Measurements from ENCODE around the gene SLC24A3. TPM values are rescaled to one million over a fixed set of nuclear protein-coding genes. Genes with fewer than 3 reads are reported as not detected.

SLC24A3 gene
- total and polyA plus RNA-seq, 2 of the 13 experiments (the other 11 are each of a cell fraction or from before 2014, with no cell fraction given): not detected

DNA sequence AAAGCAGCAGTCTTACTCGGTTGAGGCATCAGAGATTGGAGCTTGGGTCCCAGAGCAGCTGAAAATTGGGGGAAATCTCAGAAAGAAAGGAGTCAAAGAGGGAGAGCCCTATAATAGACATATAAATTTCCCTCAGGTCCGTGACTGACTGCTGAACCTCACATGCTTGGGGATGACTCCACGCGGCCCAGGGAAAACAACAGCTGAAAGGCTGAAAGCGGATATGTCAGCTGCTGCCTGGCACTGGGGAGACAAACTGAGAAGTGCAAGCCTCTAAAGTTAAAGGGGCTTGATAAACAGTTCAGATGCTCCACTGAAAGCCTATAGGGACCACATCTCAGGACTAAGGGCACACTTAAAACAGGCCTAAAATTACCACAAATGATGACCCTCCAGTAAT is 289.7 kb downstream of the SLC24A3 start:
- WGBS (ENCODE audit: low lambda C conversion rate): 19% methylated on average over 5 of the region's 5 CpGs
- ATAC-seq (no peak), FAIRE-seq (no peak), DNase-seq (ENCODE audit: low spot score) (no peak)
- Histone ChIP-seq H3K9ac (ENCODE audit: insufficient read depth, low read depth, low read length) (no peak overlapping the region), H3K4me2 (ENCODE audit: low read depth, low read length) (no peak overlapping the region), H3K79me2 (ENCODE audit: insufficient read depth, low read length) (no peaks in the 10 kb centered on the region), H3K4me1 (ENCODE audit: insufficient read depth, low read length) (no peaks in the 10 kb centered on the region), H3K4me3 (replicated peaks in 1 of 3; ENCODE audit: insufficient read depth in 1 of 3, low read depth in 2 of 3, low read length in 3 of 3) (no peak overlapping the region), H3K9me3 (ENCODE audit: low read length) (no peaks in the 10 kb centered on the region), H4K20me1 (ENCODE audit: insufficient read depth, low read length) (no peaks in the 10 kb centered on the region), H3K27me3 (ENCODE audit: control insufficient read depth in 1 of 2, insufficient read depth in 2 of 2, low read length in 2 of 2) (no peaks in the 10 kb centered on the region), H3K27ac (ENCODE audit: extremely low read length, insufficient read depth, low read length) (no peak overlapping the region), H3K36me3 (replicated peaks in 1 of 2; ENCODE audit: control insufficient read depth in 1 of 2, insufficient read depth in 2 of 2, low read length in 2 of 2) (no peaks in the 10 kb centered on the region), H2AFZ (ENCODE audit: low read length) (no peak overlapping the region)
- intact Hi-C loops (cut with micrococcal nuclease; ENCODE audit: unreplicated experiment): no loop called here
- in situ Hi-C loops (cut with HindIII; ENCODE audit: extremely low pct_ligation_motif_present, low pct_unique_long_range_greater_than_20kb): no loop called here
- no peak for TF ChIP-seq MIER3 (CRISPR knock-in tag; IDR thresholded peaks at IDR 0.05; ENCODE audit: borderline replicate concordance)
- POLR2A ChIA-PET: no interaction called here
- CTCF ChIA-PET (ENCODE audit: low intra/inter-chr PET ratio, low total read pairs): no interaction called here
- no TSS peak for BruUV-seq (replicated peaks)

GRCh38 chr20:19504251-19504650 is 291.8 kb downstream of the SLC24A3 start:
- BruUV-seq (replicated peaks): no TSS peak
- TF ChIP-seq, protein P1, sequence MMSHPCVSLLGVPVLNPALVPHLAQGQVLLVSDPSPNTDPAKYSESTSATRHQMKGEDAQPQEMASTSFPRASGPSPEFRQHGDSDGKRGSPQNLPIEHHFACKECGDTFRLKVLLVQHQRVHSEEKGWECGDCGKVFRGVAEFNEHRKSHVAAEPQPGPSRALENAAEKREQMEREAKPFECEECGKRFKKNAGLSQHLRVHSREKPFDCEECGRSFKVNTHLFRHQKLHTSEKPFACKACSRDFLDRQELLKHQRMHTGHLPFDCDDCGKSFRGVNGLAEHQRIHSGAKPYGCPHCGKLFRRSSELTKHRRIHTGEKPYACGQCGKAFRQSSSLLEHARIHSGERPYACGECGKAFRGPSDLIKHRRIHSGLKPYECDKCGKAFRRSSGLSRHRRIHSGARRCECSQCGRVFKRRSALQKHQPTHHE (CRISPR knock-in tag; IDR thresholded peaks at IDR 0.05; ENCODE audit: borderline replicate concordance): no peak
- TF ChIP-seq ZNF280B (CRISPR knock-in tag; IDR thresholded peaks at IDR 0.05; ENCODE audit: borderline replicate concordance) (no peak), ZNF367 (CRISPR knock-in tag; IDR thresholded peaks at IDR 0.05; ENCODE audit: borderline replicate concordance) (no peak), ZNF451 (CRISPR knock-in tag; IDR thresholded peaks at IDR 0.05) (no peak), ZNF747 (CRISPR knock-in tag; IDR thresholded peaks at IDR 0.05; ENCODE audit: borderline replicate concordance) (no peak), TCF7L2 (IDR thresholded peaks at IDR 0.05; ENCODE audit: low read depth, low read length) (no peak), MAFF (IDR thresholded peaks at IDR 0.05; ENCODE audit: low read depth, low read length) (no peak), NR2F1 (CRISPR knock-in tag; IDR thresholded peaks at IDR 0.05) (no peak), SALL1 (CRISPR knock-in tag; IDR thresholded peaks at IDR 0.05) (no peak)
- TF ChIP-seq, protein P2, sequence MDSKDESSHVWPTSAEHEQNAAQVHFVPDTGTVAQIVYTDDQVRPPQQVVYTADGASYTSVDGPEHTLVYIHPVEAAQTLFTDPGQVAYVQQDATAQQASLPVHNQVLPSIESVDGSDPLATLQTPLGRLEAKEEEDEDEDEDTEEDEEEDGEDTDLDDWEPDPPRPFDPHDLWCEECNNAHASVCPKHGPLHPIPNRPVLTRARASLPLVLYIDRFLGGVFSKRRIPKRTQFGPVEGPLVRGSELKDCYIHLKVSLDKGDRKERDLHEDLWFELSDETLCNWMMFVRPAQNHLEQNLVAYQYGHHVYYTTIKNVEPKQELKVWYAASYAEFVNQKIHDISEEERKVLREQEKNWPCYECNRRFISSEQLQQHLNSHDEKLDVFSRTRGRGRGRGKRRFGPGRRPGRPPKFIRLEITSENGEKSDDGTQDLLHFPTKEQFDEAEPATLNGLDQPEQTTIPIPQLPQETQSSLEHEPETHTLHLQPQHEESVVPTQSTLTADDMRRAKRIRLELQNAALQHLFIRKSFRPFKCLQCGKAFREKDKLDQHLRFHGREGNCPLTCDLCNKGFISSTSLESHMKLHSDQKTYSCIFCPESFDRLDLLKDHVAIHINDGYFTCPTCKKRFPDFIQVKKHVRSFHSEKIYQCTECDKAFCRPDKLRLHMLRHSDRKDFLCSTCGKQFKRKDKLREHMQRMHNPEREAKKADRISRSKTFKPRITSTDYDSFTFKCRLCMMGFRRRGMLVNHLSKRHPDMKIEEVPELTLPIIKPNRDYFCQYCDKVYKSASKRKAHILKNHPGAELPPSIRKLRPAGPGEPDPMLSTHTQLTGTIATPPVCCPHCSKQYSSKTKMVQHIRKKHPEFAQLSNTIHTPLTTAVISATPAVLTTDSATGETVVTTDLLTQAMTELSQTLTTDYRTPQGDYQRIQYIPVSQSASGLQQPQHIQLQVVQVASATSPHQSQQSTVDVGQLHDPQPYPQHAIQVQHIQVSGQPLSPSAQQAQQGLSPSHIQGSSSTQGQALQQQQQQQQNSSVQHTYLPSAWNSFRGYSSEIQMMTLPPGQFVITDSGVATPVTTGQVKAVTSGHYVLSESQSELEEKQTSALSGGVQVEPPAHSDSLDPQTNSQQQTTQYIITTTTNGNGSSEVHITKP (CRISPR knock-in tag; IDR thresholded peaks at IDR 0.05; ENCODE audit: low read depth): no peak
- TF ChIP-seq, protein P3, sequence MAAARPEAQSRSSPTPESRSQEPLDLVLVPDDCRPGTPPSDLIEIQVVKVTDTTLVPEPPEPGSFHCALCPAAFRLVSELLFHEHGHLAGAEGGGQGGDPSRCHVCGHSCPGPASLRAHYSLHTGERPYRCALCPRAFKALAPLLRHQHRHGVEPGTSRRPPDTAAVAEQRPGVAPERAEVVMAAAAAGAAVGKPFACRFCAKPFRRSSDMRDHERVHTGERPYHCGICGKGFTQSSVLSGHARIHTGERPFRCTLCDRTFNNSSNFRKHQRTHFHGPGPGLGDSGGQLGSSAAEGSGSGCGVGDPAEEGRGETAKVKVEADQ (CRISPR knock-in tag; IDR thresholded peaks at IDR 0.05; ENCODE audit: borderline replicate concordance): no peak

More at GRCh38 chr20:19504251-19504650, 291.8 kb downstream of the SLC24A3 start:
- no peaks in the 10 kb centered on the region for H4K20me1 ChIP-seq (ENCODE audit: insufficient read depth, low read length)
- FAIRE-seq: no peak
- intact Hi-C loops (cut with micrococcal nuclease; ENCODE audit: unreplicated experiment) (no loop called here), in situ Hi-C loops (cut with HindIII; ENCODE audit: extremely low pct_ligation_motif_present, low pct_unique_long_range_greater_than_20kb) (no loop called here)
- H3K27me3 ChIP-seq (ENCODE audit: control insufficient read depth in 1 of 2, insufficient read depth in 2 of 2, low read length in 2 of 2): no peaks in the 10 kb centered on the region
- H3K27ac ChIP-seq (ENCODE audit: extremely low read length, insufficient read depth, low read length): no peak overlapping the region
- H3K4me1 ChIP-seq (ENCODE audit: insufficient read depth, low read length): no peaks in the 10 kb centered on the region
- no peak overlapping the region for H2AFZ ChIP-seq (ENCODE audit: low read length)
- no peak overlapping the region for H3K4me3 ChIP-seq (replicated peaks in 1 of 3; ENCODE audit: insufficient read depth in 1 of 3, low read depth in 2 of 3, low read length in 3 of 3)
- H3K4me2 ChIP-seq (ENCODE audit: low read depth, low read length): no peak overlapping the region
- ATAC-seq: no peak
- ChIA-PET POLR2A (no interaction called here), CTCF (ENCODE audit: low intra/inter-chr PET ratio, low total read pairs) (no interaction called here)
- no peaks in the 10 kb centered on the region for H3K36me3 ChIP-seq (replicated peaks in 1 of 2; ENCODE audit: control insufficient read depth in 1 of 2, insufficient read depth in 2 of 2, low read length in 2 of 2)
- H3K9me3 ChIP-seq (ENCODE audit: low read length): no peaks in the 10 kb centered on the region
- H3K9ac ChIP-seq (ENCODE audit: insufficient read depth, low read depth, low read length): no peak overlapping the region
- H3K79me2 ChIP-seq (ENCODE audit: insufficient read depth, low read length): no peaks in the 10 kb centered on the region
- no peak for DNase-seq (ENCODE audit: low spot score)
